GM04504 (cell line): ENCODE data around the gene FALEC.
A peak's percentile ranks its signal among the peaks of the same experiment; 100 is the strongest.
"Not testable (repeated sequence)": the region's sequence is repeated elsewhere in the genome, so short reads cannot be mapped to it uniquely, and the experiment has no call there.

Experiments
- DNase-seq: peaks from one replicate; pipeline ENCODE4 v3.0.0-alpha.2; 2012; ENCODE audit warnings: low read depth

Gene FALEC

DNA sequence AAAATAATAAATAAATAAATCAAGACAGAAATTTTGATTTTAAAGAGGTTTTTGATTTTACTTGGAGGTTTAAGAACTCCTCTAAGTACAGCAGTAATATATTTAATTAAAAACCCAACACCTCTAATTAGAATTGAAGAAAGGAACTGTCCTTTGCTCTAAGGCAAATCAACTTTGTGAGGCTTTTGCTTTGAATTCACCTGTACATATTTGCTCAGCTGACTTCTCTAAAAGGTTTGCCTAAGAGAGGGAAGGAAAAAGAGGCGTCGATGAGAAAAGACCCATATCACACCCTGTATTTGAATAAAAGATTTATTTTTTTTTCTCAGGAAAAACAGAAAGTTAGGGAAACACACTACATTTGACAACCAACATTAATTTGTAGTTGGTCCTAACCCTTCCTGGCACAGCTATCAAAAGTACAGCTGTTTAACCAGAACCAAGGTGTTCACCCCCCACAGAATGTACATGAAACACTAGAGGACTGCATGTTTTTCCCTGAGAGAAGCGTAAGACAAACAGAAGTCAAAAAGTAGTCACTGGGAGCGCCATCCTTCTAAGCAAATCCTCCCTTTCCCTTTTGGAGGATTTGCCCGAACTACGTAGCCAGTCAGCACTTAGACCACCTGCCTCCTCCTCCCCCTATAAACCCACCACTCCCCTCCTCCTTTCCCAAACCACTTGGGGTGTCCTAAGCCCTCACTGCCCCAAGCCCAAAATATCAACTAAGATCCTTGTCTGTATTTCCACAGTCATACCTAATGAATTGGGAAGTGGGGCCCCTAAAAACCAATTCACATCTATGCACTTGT lies 58.9 kb downstream of the FALEC start:
- DNase-seq: no peak

DNA sequence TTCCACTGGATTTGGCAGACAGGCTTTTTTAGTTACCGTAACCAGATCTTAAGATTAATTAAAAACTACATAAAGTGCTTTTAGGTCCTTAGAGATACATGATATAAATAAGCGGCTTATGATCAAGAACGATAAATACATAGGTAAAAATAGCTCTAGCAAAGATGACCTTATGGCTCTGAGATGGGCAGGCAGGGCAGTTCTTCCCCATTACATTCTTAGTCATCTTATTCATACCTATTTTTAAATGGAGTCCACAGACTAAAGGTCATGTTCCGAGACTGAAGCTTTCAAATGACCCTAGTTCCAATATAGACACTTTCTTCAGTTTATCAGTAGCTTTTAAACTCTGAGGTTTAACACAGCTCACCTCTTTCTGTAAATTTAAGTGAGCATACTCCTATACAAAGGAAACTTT lies 59.5 kb downstream of the FALEC start:
- no peak for DNase-seq

DNA sequence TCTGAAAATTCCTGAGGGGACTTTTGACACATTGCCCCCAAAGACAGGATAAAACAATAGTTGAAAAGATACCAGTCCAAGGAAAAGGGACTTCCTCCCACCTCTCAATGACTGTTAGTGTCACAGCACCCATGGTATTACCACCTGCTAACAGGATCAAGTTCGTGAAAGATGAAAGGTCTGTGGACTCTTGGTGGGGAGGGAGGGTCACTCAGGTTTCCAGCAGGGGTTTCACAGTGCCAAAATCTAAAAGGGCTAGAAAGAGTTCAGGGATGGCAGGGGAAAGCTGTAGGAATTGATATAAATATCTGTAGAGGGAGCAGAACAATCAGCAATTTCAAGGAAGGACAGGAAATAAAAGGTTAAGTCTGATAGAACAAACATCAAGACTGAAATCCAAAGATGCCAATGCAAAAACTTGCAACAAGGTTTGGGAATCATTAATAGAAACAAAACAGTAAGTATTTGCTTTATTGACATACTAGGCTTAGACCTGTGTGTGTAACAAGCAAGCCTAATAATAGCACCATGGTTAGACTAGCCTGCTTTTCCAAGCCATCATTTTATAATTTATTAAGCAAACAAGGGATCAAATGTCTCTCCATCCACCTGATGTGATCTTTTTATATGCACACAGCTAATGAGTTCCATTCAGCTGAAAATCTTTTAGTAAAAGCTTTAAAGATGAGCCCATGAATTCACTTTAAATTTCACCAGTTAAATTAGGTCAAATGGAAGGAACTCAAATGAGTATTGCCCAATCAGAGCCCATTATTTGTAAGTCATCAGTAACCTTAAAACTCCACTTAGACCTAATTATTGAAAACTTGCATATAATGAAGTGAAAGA lies 60.2 kb downstream of the FALEC start:
- no peak for DNase-seq

DNA sequence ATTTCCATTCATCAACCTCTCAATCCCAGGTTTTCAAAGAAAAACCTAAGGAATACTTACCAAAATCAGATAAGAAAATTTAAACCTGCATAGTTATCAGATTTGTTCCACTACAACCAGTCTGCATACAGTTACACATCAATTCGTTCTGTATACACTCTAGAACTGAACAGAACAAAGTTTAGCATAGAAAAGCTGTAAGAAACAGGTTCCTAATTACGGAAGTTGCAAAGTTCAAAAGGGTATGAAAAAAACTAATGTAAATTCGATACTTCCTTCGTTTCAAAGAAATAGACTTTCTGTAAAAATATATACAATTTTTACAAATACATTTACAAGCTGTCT lies 60.8 kb downstream of the FALEC start:
- no peak for DNase-seq

DNA sequence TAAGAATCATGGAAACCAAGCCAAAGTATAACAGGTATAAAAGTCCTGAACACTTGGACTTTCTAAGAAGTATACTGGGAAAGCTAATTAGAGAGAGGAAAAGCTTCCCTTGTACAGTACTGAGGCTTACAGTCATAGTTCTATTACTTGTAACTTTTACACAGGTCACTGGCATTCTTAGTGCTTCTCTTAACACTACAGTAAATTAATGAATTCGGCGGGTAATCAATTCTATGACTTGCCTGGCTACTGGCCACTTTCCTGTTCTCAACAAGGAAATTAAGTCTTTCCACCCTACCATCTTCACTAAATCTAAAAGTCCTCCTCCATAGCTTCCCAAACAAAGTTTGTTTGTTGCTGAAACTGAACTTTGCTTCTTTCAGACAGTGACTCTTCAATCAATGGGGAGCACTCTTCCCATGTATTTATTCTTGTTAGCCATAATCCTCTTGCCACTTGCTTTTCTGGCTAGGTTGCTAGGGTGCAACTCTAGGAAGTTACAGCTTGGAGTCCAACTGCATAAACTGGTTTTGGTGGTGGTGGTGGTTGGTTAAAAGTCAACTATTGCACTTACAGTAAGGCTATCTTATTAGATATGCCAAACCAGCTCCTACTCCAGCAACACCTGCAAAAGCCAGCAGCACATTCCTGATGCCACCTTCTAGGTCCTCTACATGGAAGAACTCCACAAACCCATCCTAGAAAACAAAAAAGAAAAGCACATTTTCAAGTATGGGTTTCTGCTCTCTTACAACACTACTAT lies 61.4 kb downstream of the FALEC start:
- no peak for DNase-seq

DNA sequence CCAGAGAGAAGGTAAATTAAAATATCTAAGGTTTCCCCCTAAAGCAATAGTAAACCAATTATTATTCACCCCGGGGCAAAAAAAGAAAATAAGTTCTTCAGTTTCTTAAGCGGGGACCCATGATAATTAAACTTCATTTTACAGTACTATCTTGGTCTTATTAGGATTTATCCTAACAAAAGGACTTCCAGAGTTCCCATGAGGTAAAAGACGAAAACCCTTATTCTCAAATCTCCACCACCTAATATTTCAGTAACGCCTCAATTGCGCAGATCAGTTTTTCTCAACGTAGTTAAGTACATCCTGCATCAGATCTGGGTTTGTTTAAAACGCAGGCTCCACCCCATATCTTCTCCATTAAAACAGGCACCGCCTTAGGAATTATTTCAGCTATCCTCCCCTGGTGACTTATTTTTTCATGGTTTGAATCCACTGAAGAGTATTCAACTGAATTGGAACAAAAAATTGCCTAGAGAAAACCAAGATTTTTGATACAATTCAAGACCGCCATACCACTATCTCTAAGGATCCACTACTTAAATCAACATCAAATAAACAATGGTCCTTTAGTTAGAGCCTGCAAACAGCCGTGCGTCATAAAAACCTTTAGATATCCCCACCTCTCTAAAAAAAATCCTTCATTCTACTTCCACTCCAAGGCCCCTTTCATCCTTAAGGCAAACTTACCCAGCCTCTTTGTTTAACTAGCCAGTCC lies 62.2 kb downstream of the FALEC start:
- DNase-seq: no peak

DNA sequence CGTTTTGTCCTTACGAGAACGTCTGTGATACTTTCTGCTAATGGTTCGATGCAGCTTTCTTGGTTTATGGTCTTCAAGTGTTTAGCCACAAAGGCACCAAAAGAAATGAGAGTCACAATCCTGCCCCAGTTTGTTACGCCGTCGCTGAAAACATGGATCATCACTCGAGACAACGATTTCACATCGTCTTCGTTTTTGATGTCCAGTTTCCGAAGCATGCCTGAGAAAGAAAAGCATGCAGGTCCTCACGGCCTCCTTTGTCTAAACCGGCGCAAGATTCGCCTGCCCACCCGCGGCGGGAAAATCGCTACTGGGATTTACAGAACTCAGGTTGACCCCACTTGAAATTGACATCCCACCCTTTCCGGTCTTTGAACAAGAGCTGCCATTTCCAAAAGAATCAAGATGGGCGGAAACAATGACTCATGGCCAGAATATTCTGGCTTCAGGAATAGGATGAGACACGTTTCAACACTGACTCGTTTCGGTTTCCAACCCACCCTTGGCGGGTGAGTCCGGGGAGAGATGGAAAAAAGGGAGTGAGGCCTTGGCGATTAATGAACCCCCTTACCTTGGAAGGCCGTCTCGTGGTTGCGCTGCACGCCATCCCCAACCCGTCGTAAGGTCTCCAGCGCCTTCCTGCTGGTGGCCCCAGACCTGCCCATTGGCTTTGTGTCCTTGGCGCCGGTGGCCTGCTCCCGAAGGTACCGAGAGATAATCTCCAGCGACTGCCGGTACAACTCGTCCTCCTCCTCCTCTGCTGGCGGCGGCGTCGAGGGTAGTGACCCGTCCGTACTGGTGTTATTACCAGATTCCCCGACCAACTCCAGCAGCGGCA lies 62.9 kb downstream of the FALEC start:
- peak; percentile 80 for DNase-seq

DNA sequence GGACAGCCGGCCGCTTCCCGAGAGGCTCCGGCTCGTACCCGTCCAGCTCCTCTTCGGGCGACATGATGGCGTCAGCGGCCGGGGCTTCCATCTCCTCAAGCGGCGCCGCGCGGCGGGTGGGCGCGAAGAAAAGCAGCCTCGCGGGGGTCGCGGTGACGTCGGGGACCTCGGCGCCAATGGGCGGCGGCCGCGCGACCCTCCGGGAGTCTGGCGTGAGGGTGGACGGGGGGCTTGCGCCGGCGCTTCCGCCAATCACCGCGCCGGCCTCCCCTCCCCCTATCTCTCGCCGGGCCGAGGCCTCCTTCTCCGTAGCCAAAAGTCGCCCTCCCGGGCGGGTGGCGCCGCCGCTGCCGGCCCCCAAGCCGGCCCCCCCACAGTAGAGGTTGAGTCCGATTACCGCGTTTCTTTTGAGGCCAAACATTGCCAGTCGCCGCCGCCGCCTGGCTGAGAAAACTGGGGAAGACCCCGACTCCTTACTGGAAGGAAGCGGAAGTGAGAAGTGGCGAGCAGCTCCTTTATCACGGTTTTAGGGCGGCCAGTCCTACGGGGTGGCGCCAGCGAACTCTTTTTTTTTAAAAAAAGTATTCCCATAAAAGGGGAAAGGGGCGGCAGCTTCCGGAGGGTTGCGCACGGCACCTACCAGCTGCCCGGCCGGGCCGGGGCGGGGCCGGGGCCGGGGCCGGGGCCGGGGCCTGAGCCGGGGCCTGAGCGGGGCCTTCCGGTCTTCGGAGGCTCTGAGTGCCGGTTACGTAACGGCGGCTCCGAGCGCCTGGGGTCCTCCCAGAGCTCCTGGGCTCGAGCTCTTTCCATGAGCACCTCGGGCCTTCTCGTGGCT lies 63.8 kb downstream of the FALEC start, which contains the start of gene MCL1:
MCL1 (minus strand) TSS at position 501 of the 835 bp plus-strand sequence; CDS start at position 421, 80 bp downstream.
- peak; percentile 93 for DNase-seq

DNA sequence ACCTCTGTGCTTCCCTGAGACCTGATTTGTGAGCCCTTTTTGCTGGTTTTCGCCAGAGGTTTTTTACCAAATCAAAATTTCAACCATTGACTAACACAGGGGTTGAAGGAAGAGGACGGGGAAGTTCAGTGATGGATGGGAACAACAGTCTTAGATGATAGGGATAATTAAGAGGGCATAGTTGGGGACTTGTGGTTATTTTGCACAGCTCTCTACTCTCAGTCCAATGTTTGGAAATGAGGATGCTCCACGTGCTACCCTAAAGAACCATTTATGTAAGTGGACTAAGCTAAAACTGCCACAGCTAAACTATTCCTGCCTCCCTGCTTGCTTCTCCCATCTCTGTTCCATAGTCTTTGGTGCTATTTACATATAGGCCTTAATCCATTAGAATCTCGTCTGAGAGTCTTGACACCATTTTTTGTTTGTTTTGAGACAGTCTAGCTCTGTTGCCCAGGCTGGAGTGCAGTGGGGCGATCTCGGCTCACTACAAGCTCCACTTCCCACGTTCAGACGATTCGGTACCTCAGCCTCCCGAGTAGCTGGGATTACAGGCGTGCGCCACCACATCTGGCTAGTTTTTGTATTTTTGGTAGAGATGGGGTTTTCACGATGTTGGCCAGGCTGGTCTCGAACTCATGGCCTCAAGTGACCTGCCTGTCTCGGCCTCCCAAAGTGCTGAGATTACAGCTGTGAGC lies 64.5 kb downstream of the FALEC start:
- DNase-seq: no peak

DNA sequence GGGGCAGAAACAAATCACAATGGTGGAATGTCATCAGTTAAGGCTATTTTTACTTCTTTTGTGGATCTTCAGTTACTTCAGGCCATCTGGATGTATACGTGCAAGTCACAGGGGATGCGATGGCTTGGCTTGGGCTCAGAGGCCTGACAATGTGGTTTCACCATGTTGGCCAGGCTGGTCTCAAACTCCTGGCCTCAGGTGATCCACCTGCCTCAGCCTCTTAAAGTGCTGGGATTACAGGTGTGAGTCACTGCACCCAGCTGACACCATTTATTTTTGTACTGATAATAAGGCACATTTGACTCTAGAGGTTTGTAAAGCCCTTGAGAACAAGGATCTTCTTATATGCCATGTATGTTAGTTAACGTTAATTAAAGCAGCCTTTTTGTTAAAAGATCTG lies 65.4 kb downstream of the FALEC start:
- not testable (repeated sequence) for DNase-seq

DNA sequence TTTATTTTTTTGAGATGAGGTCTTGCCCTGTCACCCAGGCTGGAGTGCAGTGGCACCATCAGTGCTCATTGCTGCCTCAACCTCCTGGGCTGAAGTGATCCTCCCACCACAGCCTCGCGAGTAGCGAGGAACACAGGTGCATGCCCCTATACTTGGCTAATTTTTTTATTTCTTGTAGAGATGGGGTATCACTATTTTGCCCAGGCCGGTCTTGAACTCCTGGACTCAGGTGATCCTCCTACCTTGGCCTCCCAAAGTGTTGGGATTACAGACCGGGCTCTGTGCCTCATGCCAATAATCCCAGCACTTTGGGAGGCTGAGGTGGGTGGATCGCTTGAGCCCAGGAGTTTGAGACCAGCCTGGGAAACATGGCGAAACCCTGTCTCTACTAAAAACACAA lies 65.9 kb downstream of the FALEC start:
- not testable (repeated sequence) for DNase-seq

DNA sequence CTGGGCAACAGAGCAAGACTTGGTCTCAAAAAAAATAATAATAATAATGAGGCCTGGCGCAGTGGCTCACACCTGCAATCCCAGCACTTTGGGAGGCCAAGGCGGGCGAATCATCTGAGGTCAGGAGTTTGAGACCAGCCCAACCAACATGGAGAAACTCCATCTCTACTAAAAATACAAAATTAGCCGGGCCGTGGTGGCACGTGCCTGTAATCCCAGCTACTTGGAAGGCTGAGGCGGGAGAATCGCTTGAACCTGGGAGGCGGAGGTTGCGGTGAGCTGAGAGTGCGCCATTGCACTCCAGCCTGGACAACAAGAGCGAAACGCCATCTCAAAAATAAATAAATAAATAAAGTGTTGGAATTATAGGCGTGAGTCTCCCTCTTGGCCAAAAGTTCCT lies 66.4 kb downstream of the FALEC start:
- DNase-seq: not testable (repeated sequence)

DNA sequence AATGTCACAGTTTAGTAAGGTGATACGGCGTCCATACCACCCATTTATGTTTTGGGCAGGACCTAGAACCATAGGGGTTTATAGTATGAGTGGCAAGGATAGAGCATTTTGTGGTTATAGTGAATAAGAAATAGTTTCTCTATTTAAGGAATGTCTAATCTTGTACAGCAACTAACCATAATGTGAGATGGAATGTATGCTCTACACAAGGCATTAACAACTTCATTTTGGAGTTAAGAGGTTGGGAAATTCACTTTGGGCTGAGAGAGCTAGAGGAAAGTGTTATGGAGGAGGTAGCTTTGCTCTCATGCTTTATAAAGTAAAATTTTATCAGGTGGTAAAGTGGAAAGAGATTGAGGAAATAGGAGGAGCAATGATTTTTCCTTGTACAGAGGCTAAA lies 66.8 kb downstream of the FALEC start:
- no peak for DNase-seq
